C4-2B (cell line): ENCODE data around the gene TYSND1.

Experiments
- ZFX ChIP-seq: fragments of 450-650 bp; IDR thresholded peaks from 2 replicates; pipeline ENCODE4 v1.6.1; 2017
- TF ChIP-seq, protein P1 (sequence below): fragments of 450-650 bp; conservative IDR thresholded peaks from 2 replicates; pipeline ENCODE4 v1.5.1; 2017; ENCODE audit warnings: mild to moderate bottlenecking

DNA sequence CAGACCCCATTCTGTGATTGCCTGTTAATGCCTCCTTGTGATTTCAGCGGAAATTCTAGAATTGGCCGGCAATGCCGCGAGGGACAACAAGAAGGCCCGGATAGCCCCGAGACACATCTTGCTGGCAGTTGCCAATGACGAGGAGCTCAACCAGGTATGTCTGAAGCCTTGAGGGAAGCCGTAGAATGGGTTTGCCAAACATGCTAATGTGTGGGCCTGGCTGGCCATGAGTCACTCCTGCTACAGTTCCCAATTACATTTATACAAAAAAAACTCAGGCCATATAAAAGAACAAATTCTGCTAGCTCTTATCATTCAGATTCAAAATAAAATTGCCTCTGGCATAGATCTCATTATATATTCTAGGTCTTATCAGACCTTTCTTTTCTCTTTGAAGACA lies 56.5 kb downstream of the TYSND1 start:
- TF ChIP-seq, protein P1, sequence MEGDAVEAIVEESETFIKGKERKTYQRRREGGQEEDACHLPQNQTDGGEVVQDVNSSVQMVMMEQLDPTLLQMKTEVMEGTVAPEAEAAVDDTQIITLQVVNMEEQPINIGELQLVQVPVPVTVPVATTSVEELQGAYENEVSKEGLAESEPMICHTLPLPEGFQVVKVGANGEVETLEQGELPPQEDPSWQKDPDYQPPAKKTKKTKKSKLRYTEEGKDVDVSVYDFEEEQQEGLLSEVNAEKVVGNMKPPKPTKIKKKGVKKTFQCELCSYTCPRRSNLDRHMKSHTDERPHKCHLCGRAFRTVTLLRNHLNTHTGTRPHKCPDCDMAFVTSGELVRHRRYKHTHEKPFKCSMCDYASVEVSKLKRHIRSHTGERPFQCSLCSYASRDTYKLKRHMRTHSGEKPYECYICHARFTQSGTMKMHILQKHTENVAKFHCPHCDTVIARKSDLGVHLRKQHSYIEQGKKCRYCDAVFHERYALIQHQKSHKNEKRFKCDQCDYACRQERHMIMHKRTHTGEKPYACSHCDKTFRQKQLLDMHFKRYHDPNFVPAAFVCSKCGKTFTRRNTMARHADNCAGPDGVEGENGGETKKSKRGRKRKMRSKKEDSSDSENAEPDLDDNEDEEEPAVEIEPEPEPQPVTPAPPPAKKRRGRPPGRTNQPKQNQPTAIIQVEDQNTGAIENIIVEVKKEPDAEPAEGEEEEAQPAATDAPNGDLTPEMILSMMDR: no peak
- no peak for TF ChIP-seq ZFX
